Mesenteric fat pad (tissue), 1 donor: ENCODE results near the gene SNX8. TPM values are rescaled to one million over a fixed set of nuclear protein-coding genes. Genes with fewer than 3 reads are reported as not detected.
"Not testable (repeated sequence)": the region's sequence is repeated elsewhere in the genome, so short reads cannot be mapped to it uniquely, and the experiment has no call there.

Experiments used
- DNase-seq: peaks from one replicate; pipeline ENCODE4 v3.0.0-alpha.2; 2020; ENCODE audit warnings: low spot score
- total RNA-seq: library from RNA; stranded (reverse); fragmentation: NEBNext Ultra II Directional; extraction: Animal tissue kit (Norgen Biotek cat#: 25700); gene quantifications from one replicate; pipeline ENCODE4 v1.2.1, GENCODE V29; 2021
- donor health status: DM: yes; HTN: yes; CAD: no.

Gene SNX8
- total RNA-seq, 1 donor from 2014 or later, result 69.0 TPM

GRCh38 chr7:2330493-2330892, 16.3 kb upstream of the SNX8 start:
- no peak for DNase-seq

GRCh38 chr7:2326951-2327350, 12.7 kb upstream of the SNX8 start:
- DNase-seq, result no peak

GRCh38 chr7:2325162-2325561, 10.9 kb upstream of the SNX8 start:
- no peak for DNase-seq

GRCh38 chr7:2321020-2321419, 6.8 kb upstream of the SNX8 start:
- no peak for DNase-seq

- DNase-seq, result no peak
These were observed 3.5 kb upstream of the SNX8 start for GRCh38 chr7:2317556-2318293.

- DNase-seq, result no peak
These were observed 2.3 kb upstream of the SNX8 start for GRCh38 chr7:2316578-2316977.

- no peak for DNase-seq
These were observed 1.5 kb upstream of the SNX8 start for GRCh38 chr7:2315787-2316186.

- not testable (repeated sequence) for DNase-seq
These were observed 802 bp upstream of the SNX8 start for GRCh38 chr7:2314956-2315530.

- DNase-seq, result peak; percentile 90
These were observed 612 bp downstream of the SNX8 start for GRCh38 chr7:2313450-2314208.

- no peak for DNase-seq
These were observed 1.8 kb downstream of the SNX8 start for GRCh38 chr7:2312267-2312929.

GRCh38 chr7:2309889-2310331, 4.3 kb downstream of the SNX8 start:
- DNase-seq, result no peak

- no peak for DNase-seq
These were observed 6.5 kb downstream of the SNX8 start for GRCh38 chr7:2307690-2308107.

- DNase-seq, result no peak
These were observed 7.6 kb downstream of the SNX8 start for GRCh38 chr7:2306688-2307087.

- DNase-seq, result not testable (repeated sequence)
These were observed 9.0 kb downstream of the SNX8 start for GRCh38 chr7:2305258-2305657.

- not testable (repeated sequence) for DNase-seq
These were observed 10.7 kb downstream of the SNX8 start for GRCh38 chr7:2303520-2303919.

- not testable (repeated sequence) for DNase-seq
These were observed 11.4 kb downstream of the SNX8 start for GRCh38 chr7:2302743-2303397.

- no peak for DNase-seq
These were observed 12.8 kb downstream of the SNX8 start for GRCh38 chr7:2301511-2301863.

GRCh38 chr7:2299870-2300512, 14.2 kb downstream of the SNX8 start:
- no peak for DNase-seq

GRCh38 chr7:2299131-2299829, 15.0 kb downstream of the SNX8 start:
- no peak for DNase-seq

- no peak for DNase-seq
These were observed 17.4 kb downstream of the SNX8 start for GRCh38 chr7:2296832-2297231.
